T47D (cell line): ENCODE measurements around the gene GFAP.
"Not testable (repeated sequence)": the region's sequence is repeated elsewhere in the genome, so short reads cannot be mapped to it uniquely, and the experiment has no call there.

Source experiments
- DNase-seq, 2 experiments: peaks; one replicate each; pipeline versions ENCODE4 v3.0.0 to v3.0.0-alpha.2; 2011 to 2012; ENCODE audit warnings: low read depth in 1 of 2, low spot score in 1 of 2
- JUND ChIP-seq: IDR thresholded peaks from 2 replicates; pipeline ENCODE4 v1.6.1; 2012; ENCODE audit warnings: low read depth
- in situ Hi-C: cut with HindIII; loops from 2 replicates; pipeline ENCODE4 v1.10.0; 2016; ENCODE audit warnings: low sequenced_read_pairs, low pct_unique_long_range_greater_than_20kb

The GFAP gene

GRCh38 chr17:44915321-44915726 lies at the start of gene GFAP:
TSS of gene GFAP (minus strand) at chr17:44915500. CDS start at chr17:44915486, 14 bp downstream.
- no peak for TF ChIP-seq JUND
- in situ Hi-C loops = no loop called here
- no peak for DNase-seq

- peak in 1 of 2 experiments; percentile 60 for DNase-seq
- in situ Hi-C loops = no loop called here
- no peak for TF ChIP-seq JUND
Observed at GRCh38 chr17:44961921-44962350, 46.6 kb upstream of the GFAP start.

- TF ChIP-seq JUND = no peak
- in situ Hi-C loops = no loop called here
Observed at GRCh38 chr17:44960691-44961090, 45.4 kb upstream of the GFAP start.

GRCh38 chr17:44959821-44960531 lies 44.7 kb upstream of the GFAP start:
- DNase-seq = no peak
- in situ Hi-C loops = no loop called here
- TF ChIP-seq JUND = no peak

More at GRCh38 chr17:44960691-44961090, 45.4 kb upstream of the GFAP start:
- DNase-seq = peak in 1 of 2 experiments; percentile 28

- in situ Hi-C loops = no loop called here
- TF ChIP-seq JUND = no peak
- DNase-seq = no peak
Observed at GRCh38 chr17:44956998-44957981, 42.0 kb upstream of the GFAP start.

- DNase-seq = no peak
- no peak for TF ChIP-seq JUND
- in situ Hi-C loops = no loop called here
Observed at GRCh38 chr17:44955674-44956425, 40.5 kb upstream of the GFAP start.

GRCh38 chr17:44952946-44953475 lies 37.7 kb upstream of the GFAP start:
- in situ Hi-C loops = no loop called here
- no peak for TF ChIP-seq JUND
- DNase-seq = no peak

GRCh38 chr17:44948315-44948795 lies 33.1 kb upstream of the GFAP start:
- no peak for TF ChIP-seq JUND
- no peak for DNase-seq
- in situ Hi-C loops = no loop called here

GRCh38 chr17:44947461-44948314 lies 32.4 kb upstream of the GFAP start, which contains the start of gene KIF18B:
TSS of gene KIF18B (minus strand) at chr17:44947773. CDS start at chr17:44936344, 11,429 bp downstream.
- in situ Hi-C loops = no loop called here
- TF ChIP-seq JUND = no peak
- DNase-seq = peak; percentile 99 to 100

- DNase-seq, in situ Hi-C loops: not testable (repeated sequence)
Observed at GRCh38 chr17:44945652-44946051, 30.4 kb upstream of the GFAP start.

GRCh38 chr17:44942456-44942855 lies 27.2 kb upstream of the GFAP start:
- TF ChIP-seq JUND = no peak
- no peak for DNase-seq
- in situ Hi-C loops = no loop called here
